ENCODE data around the gene SPSB3. TPM values are rescaled to one million over a fixed set of nuclear protein-coding genes. Genes with fewer than 3 reads are reported as not detected.

SPSB3 gene
- total RNA-seq, 4 donors from 2014 or later = 52.2 to 87.3 (median 68.5) TPM

DNA sequence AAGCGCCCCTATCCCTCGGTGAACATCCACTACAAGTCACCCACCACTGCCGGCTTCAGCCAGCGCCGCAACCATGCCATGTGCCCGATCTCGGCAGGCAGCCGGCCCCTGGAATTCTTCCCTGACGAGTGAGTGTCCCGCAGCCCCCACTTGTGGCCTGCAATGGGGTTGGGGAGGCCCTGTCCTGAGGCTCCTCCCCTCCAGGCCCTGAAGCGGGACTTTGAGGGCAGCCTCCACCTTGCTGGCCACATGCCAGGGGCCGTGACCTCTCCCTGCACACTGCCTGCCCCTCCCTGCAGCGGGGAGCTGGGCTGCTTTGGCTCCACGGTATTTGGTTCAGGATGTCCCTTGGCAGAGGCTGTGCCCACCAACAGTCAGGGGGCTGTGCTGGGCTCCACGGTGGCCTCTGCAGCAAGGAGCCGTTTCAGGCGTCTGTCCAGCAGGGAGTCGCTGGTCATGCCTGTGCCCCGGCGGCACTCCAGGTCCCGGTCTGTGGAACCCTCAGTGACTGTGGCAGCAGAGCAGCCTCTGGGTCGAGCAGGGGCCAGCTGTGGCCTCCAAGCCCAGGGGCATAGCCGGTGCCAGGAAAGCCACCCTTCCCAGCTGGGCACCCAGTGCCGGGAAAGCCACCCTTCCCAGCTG lies 19.4 kb downstream of the SPSB3 start:
- DNase-seq = no peak
- intact Hi-C loops (cut with DNase I) = no loop called here
- Histone ChIP-seq H3K27ac (no peak overlapping the region), H3K36me3 (peaks cover 53 to 67% of the 10 kb centered on the region in 2 donors), H3K4me3 (replicated peaks in 1 of 3) (no peak overlapping the region), H3K9me3 (no peaks in the 10 kb centered on the region), H3K27me3 (no peaks in the 10 kb centered on the region), H3K4me1 (no peaks in the 10 kb centered on the region)
- 91 to 93% methylated on average over 10 to 13 of the region's 24 CpGs for WGBS, 2 donors
- TF ChIP-seq, protein P1, sequence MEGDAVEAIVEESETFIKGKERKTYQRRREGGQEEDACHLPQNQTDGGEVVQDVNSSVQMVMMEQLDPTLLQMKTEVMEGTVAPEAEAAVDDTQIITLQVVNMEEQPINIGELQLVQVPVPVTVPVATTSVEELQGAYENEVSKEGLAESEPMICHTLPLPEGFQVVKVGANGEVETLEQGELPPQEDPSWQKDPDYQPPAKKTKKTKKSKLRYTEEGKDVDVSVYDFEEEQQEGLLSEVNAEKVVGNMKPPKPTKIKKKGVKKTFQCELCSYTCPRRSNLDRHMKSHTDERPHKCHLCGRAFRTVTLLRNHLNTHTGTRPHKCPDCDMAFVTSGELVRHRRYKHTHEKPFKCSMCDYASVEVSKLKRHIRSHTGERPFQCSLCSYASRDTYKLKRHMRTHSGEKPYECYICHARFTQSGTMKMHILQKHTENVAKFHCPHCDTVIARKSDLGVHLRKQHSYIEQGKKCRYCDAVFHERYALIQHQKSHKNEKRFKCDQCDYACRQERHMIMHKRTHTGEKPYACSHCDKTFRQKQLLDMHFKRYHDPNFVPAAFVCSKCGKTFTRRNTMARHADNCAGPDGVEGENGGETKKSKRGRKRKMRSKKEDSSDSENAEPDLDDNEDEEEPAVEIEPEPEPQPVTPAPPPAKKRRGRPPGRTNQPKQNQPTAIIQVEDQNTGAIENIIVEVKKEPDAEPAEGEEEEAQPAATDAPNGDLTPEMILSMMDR (IDR thresholded peaks at IDR 0.05) = no peak
- no peak for TF ChIP-seq POLR2A (IDR thresholded peaks at IDR 0.05)

DNA sequence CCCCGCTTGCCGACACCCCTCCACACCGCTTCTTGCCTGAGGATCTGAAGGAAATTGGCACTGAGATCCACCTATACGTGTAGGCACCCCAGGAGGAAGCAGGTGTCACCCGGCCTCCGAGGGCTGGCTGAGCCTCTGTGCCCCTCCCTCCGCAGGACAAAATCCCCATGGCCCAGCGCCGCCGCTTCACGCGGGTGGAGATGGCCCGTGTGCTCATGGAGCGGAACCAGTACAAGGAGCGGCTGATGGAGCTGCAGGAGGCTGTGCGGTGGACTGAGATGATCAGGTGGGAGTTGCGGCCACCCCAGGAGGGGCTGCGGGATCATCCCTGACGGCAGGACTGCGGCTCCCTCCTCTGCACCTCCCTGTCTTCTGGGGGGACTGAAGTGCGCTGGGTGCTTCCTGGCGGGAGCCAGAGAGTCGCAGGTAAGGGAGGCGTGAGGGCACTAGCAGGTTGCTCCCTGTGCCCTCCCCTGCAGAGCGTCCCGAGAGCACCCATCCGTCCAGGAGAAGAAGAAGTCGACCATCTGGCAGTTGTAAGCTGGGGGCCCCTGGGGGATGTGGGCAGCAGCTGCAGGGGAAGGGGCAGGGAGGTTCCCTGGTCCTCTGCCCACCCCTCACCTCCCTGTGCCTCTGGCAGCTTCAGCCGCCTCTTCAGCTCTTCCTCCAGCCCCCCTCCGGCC lies 20.0 kb downstream of the SPSB3 start:
- Histone ChIP-seq H3K27ac (no peak overlapping the region), H3K4me1 (no peaks in the 10 kb centered on the region), H3K4me3 (replicated peaks in 1 of 3) (no peak overlapping the region), H3K9me3 (no peaks in the 10 kb centered on the region), H3K36me3 (peaks cover 47 to 62% of the 10 kb centered on the region in 2 donors), H3K27me3 (no peaks in the 10 kb centered on the region)
- WGBS, 2 donors = 80 to 85% methylated on average over 19 to 20 of the region's 30 CpGs
- intact Hi-C loops (cut with DNase I) = no loop called here
- TF ChIP-seq POLR2A (IDR thresholded peaks at IDR 0.05) = no peak
- TF ChIP-seq, protein P1 (IDR thresholded peaks at IDR 0.05) = no peak
- no peak for DNase-seq

DNA sequence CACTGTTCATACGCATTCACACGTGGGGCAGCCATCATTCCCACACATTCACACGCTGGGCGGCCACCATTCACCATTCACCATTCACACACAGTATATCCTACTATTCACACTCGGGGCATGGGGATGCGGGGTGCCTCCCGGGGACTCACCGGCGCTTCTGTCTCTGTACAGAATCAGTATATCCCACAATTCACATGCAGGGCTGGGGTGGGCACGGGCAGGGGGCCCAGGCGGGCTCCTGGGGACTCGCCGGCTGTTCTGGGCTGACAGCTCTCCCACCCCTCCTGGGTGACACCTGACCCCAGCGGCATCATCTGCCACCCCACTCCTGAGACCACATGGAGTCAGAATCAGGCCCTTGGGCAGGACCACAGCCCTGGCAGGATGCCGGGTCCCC lies 20.6 kb downstream of the SPSB3 start:
- peaks cover 45 to 58% of the 10 kb centered on the region in 2 donors for H3K36me3 ChIP-seq
- WGBS, 2 donors = 94 to 95% methylated on average over 15 of the region's 15 CpGs
- no peak for DNase-seq
- no peak overlapping the region for H3K27ac ChIP-seq
- no peak overlapping the region for H3K4me3 ChIP-seq (replicated peaks in 1 of 3)
- TF ChIP-seq, protein P1 (IDR thresholded peaks at IDR 0.05) = no peak
- TF ChIP-seq POLR2A (IDR thresholded peaks at IDR 0.05) = no peak
- H3K4me1 ChIP-seq = no peaks in the 10 kb centered on the region
- no peaks in the 10 kb centered on the region for H3K27me3 ChIP-seq
- intact Hi-C loops (cut with DNase I) = no loop called here
- no peaks in the 10 kb centered on the region for H3K9me3 ChIP-seq

DNA sequence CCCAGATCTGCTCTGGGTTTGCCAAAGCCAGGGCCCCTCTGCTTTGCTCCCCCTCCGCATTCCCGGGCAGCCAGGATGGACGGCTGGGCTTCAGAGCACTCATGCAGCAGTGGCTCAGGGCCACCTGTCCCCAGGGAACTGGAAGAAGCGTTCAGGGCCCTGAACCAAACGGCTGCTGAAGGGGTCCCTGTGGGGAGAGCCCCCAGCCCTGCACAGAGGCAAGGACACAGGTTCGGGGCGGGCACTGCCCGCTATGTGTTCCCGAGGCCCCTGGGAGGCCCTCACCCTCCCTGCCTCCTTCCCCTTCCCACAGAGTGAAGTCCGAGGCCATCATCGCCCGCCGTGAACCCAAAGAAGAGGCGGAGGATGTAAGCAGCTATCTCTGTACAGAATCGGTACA lies 21.5 kb downstream of the SPSB3 start:
- Histone ChIP-seq H3K27me3 (no peaks in the 10 kb centered on the region), H3K9me3 (no peaks in the 10 kb centered on the region), H3K4me1 (no peaks in the 10 kb centered on the region), H3K4me3 (replicated peaks in 1 of 3) (no peak overlapping the region), H3K36me3 (peaks cover 37 to 51% of the 10 kb centered on the region in 2 donors), H3K27ac (no peak overlapping the region)
- intact Hi-C loops (cut with DNase I) = no loop called here
- WGBS, 2 donors = 91 to 99% methylated on average over 8 to 15 of the region's 15 CpGs
- no peak for DNase-seq
- TF ChIP-seq, protein P1 (IDR thresholded peaks at IDR 0.05) = no peak
- no peak for TF ChIP-seq POLR2A (IDR thresholded peaks at IDR 0.05)

DNA sequence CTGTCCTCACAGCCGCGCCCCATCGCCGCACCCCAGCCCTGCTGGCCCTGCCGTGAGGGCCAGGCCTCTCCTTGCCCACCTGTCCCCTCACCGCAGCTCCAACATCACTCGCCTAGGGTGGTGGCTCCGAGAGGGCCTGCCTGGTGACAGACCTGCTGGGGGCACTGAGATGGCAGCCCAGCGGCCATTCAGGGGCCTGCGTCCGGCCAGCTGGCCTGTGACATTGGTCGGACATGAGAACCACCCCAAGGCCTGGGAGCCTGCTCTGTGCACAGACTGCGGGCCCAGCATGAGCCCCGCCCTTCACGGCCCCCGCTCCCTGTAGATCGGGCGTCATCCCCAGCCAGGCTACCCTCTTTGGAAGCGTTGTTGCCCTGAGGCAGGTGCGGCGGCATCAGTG lies 22.9 kb downstream of the SPSB3 start:
- peaks cover 24 to 38% of the 10 kb centered on the region in 2 donors for H3K36me3 ChIP-seq
- intact Hi-C loops (cut with DNase I) = no loop called here
- H3K27ac ChIP-seq = no peak overlapping the region
- H3K4me3 ChIP-seq (replicated peaks in 1 of 3) = no peak overlapping the region
- no peaks in the 10 kb centered on the region for H3K27me3 ChIP-seq
- TF ChIP-seq POLR2A (IDR thresholded peaks at IDR 0.05) = no peak
- TF ChIP-seq, protein P1 (IDR thresholded peaks at IDR 0.05) = no peak
- 98 to 99% methylated on average over 9 to 11 of the region's 21 CpGs for WGBS, 2 donors
- no peaks in the 10 kb centered on the region for H3K9me3 ChIP-seq
- DNase-seq = no peak
- H3K4me1 ChIP-seq = no peaks in the 10 kb centered on the region
